Kidney (tissue), 14 donors: ENCODE results near the gene TRPV2. TPM values are rescaled to one million over a fixed set of nuclear protein-coding genes. Genes with fewer than 3 reads are reported as not detected.

ENCODE experiments used
- DNase-seq, 5 donors: peaks; one replicate each; pipeline ENCODE4 v3.0.0-alpha.2; 2013 to 2020
- FAIRE-seq: peaks from 2 replicates; lab custom pipeline; 2012; peaks lifted over from hg19 to GRCh38; lab: Jason Lieb, UNC
- H3K27ac ChIP-seq, 2 donors: one replicate each; pipeline ENCODE4 v1.7.0; 2013; ENCODE audit warnings: low read depth in 2 of 2, low read length in 2 of 2, inconsistent platforms in 1 of 2
- H3K27me3 ChIP-seq: one replicate; pipeline ENCODE4 v1.7.1; 2013; ENCODE audit warnings: low read length, inconsistent platforms; ENCODE audit not compliant: control insufficient read depth, insufficient read depth
- H3K36me3 ChIP-seq, 3 donors: one replicate each; pipeline versions ENCODE4 v1.7.0 to v1.7.1; 2013; ENCODE audit warnings: low read length in 3 of 3, control low read depth in 1 of 3, inconsistent platforms in 1 of 3; ENCODE audit not compliant: insufficient read depth in 3 of 3, control insufficient read depth in 2 of 3
- H3K4me1 ChIP-seq, 3 donors: one replicate each; pipeline versions ENCODE4 v1.7.0 to v1.7.1; 2013; ENCODE audit warnings: low read length in 3 of 3, inconsistent platforms in 1 of 3, low read depth in 1 of 3; ENCODE audit not compliant: control insufficient read depth in 2 of 3, insufficient read depth in 2 of 3
- H3K4me3 ChIP-seq, 3 donors: one replicate each; pipeline versions ENCODE4 v1.7.0 to v1.8.1; 2013; ENCODE audit warnings: low read length in 3 of 3, control low read depth in 1 of 3, inconsistent platforms in 1 of 3
- H3K9ac ChIP-seq, 3 donors: one replicate each; pipeline versions ENCODE4 v1.7.0 to v1.7.1; 2013; ENCODE audit warnings: low read length in 3 of 3, control low read depth in 1 of 3, inconsistent platforms in 1 of 3
- H3K9me3 ChIP-seq, 3 donors: one replicate each; pipeline versions ENCODE4 v1.7.0 to v1.7.1; 2013; ENCODE audit warnings: low read length in 3 of 3, control low read depth in 1 of 3, inconsistent platforms in 1 of 3; ENCODE audit not compliant: control insufficient read depth in 2 of 3, insufficient read depth in 1 of 3
- CTCF ChIP-seq: IDR thresholded peaks from 3 replicates; pipeline ENCODE4 v1.5.1; 2012; ENCODE audit warnings: mild to moderate bottlenecking, moderate library complexity, borderline replicate concordance; ENCODE audit not compliant: insufficient read depth; ENCODE audit errors: extremely low read depth
- intact Hi-C: fragments of 100-400 bp; cut with DNase I; formaldehyde crosslinking; loops from one replicate; pipeline ENCODE4 v1.11.1; 2022
- polyA plus RNA-seq: library from polyadenylated mRNA; stranded (reverse); fragments of 350-450 nt; fragmentation: Illumina TruSeq; extraction: RNeasy Lipid Tissue Mini Kit (QIAGEN cat#74804); gene quantifications from one replicate; pipeline ENCODE4 v1.2.3, GENCODE V29; 2014; ENCODE audit warnings: low read depth, low replicate concordance; ENCODE audit not compliant: insufficient read depth
- total RNA-seq: library from RNA; stranded (reverse); fragmentation: NEBNext Ultra II Directional; extraction: Animal tissue kit (Norgen Biotek cat#: 25700); gene quantifications from one replicate; pipeline ENCODE4 v1.2.1, GENCODE V29; 2021
- donor health status: control.
- donor health status: control.
- donor health status: control.
- donor health status: control.
- donor health status: control.
- donor health status: DM: yes; HTN: yes; CAD: no.
- donor health status: Normal renal cell carcinoma (clear cell type).

Gene TRPV2
- total and polyA plus RNA-seq, 2 donors from 2014 or later: 8.6 to 18.2 TPM

GRCh38 chr17:16472539-16472938 lies 57.2 kb downstream of the TRPV2 start:
- DNase-seq (no peak), FAIRE-seq (no peak)
- TF ChIP-seq CTCF: no peak
- no peaks in the 10 kb centered on the region for H3K9me3 ChIP-seq
- no peak overlapping the region for H3K27ac ChIP-seq
- H3K9ac ChIP-seq: no peak overlapping the region
- intact Hi-C loops: no loop called here
- peaks cover 0 to 2% (median 0%) of the 10 kb centered on the region in 3 donors for H3K4me1 ChIP-seq
- no peaks in the 10 kb centered on the region for H3K27me3 ChIP-seq
- no peaks in the 10 kb centered on the region for H3K36me3 ChIP-seq
- H3K4me3 ChIP-seq: no peak overlapping the region

DNA sequence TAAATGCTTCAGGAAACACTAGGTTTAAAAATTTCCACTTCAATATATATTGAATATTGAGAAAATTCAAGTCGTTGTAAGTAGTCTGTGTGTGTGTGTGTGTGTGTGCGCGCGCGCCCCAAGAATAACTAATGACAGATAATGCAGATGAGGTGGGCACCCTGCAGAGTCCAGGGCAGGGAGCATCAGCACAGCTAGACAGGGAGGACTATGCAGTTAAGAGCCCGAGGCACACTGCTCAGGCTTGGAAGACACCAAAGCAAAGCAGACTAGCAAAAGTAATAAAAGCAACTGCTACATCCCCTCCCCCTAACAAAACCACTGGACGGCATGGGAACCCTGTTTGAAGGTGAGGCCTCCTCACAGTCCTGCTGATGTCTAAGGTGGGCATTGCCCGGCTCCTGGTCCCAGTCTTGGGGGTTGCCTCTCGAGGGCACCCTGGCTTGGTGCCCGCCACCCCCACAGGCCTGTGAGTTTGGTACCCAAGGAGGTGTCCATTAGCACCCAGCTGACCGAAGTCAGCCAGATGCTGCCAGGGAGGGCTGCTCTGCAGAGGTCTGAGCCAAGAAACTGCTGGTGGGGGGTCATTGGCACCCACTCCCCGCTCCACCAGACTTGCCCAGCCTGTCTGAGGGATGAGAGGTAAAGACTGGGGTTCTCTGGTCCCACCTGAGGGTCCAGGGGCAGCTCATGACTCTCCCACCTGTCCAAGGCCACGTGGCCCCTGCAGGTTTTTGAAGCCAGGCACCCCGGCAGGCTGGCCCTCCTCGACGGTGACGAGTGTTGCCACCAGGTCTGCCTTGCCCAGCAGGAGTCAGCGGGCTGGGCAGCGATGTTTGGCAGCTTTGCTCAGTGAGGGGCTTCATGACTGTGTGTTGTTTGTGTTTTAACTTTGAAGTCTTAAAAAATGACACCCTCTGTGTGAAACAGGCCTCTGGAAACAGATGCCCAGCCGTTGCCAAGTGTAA lies 58.0 kb downstream of the TRPV2 start:
- TF ChIP-seq CTCF: no peak
- intact Hi-C loops: no loop called here
- H3K9ac ChIP-seq: no peak overlapping the region
- no peak overlapping the region for H3K4me3 ChIP-seq
- H3K36me3 ChIP-seq: no peaks in the 10 kb centered on the region
- no peak overlapping the region for H3K27ac ChIP-seq
- no peaks in the 10 kb centered on the region for H3K9me3 ChIP-seq
- FAIRE-seq (no peak), DNase-seq (peak in 1 of 5 donors; percentile 41)
- peaks cover 0 to 2% (median 0%) of the 10 kb centered on the region in 3 donors for H3K4me1 ChIP-seq
- H3K27me3 ChIP-seq: no peaks in the 10 kb centered on the region

GRCh38 chr17:16474012-16474725 lies 58.8 kb downstream of the TRPV2 start:
- no peak for TF ChIP-seq CTCF
- DNase-seq (no peak), FAIRE-seq (no peak)
- Histone ChIP-seq H3K9me3 (no peaks in the 10 kb centered on the region), H3K9ac (no peak overlapping the region), H3K36me3 (no peaks in the 10 kb centered on the region), H3K27me3 (no peaks in the 10 kb centered on the region), H3K27ac (no peak overlapping the region), H3K4me1 (peaks cover 0 to 2% (median 0%) of the 10 kb centered on the region in 3 donors), H3K4me3 (no peak overlapping the region)
- intact Hi-C loops: no loop called here
